Natural killer cell treated with Interleukin-12 subunit alpha and Interleukin-12 subunit beta and Interleukin-15 and Interleukin-18, amount 100 ng/mL, for 72 hours (primary cell): ENCODE data around the gene MRPS11. TPM values are rescaled to one million over a fixed set of nuclear protein-coding genes. Genes with fewer than 3 reads are reported as not detected.
"Not testable (repeated sequence)": the region's sequence is repeated elsewhere in the genome, so short reads cannot be mapped to it uniquely, and the experiment has no call there.

Experiments
- ATAC-seq, 2 donors: fragments of 150-1000 bp; cut with Tn5 transposase in 1 of 2; sonication (Bioruptor Pico), chemical (Tn5 transposase) in 1 of 2; 2 replicates each; pipeline ENCODE4 v1.10.0; 2021
- DNase-seq: peaks from one replicate; pipeline ENCODE4 v3.0.0; 2022; ENCODE audit warnings: low spot score
- H3K27ac Mint-ChIP-seq, 2 donors: 1 replicate in 1 of 2; 2 replicates in 1 of 2; pipeline ENCODE4 v1.8.0; 2022; ENCODE audit warnings: mixed read lengths in 2 of 2, mild to moderate bottlenecking in 1 of 2, moderate library complexity in 1 of 2
- H3K27me3 Mint-ChIP-seq, 2 donors: 1 replicate in 1 of 2; 2 replicates in 1 of 2; pipeline ENCODE4 v1.8.0; 2022; ENCODE audit warnings: mixed read lengths in 2 of 2
- H3K36me3 Mint-ChIP-seq: one replicate; pipeline ENCODE4 v1.8.0; 2022; ENCODE audit warnings: mixed read lengths
- H3K4me1 Mint-ChIP-seq, 2 donors: 1 replicate in 1 of 2; 2 replicates in 1 of 2; pipeline ENCODE4 v1.8.0; 2022; ENCODE audit warnings: low read depth in 2 of 2, mixed read lengths in 2 of 2, mild to moderate bottlenecking in 1 of 2
- H3K4me3 Mint-ChIP-seq: one replicate; pipeline ENCODE4 v1.8.0; 2022; ENCODE audit warnings: mixed read lengths
- H3K9me3 Mint-ChIP-seq: 2 replicates; pipeline ENCODE4 v1.8.0; 2022; ENCODE audit warnings: mixed read lengths
- total RNA-seq, 2 donors: library from RNA; stranded (reverse); gene quantifications; one replicate each; pipeline ENCODE4 v1.2.3, GENCODE V29; 2022

MRPS11 gene
- total RNA-seq, 2 donors from 2014 or later = 58.1 to 69.0 TPM

DNA sequence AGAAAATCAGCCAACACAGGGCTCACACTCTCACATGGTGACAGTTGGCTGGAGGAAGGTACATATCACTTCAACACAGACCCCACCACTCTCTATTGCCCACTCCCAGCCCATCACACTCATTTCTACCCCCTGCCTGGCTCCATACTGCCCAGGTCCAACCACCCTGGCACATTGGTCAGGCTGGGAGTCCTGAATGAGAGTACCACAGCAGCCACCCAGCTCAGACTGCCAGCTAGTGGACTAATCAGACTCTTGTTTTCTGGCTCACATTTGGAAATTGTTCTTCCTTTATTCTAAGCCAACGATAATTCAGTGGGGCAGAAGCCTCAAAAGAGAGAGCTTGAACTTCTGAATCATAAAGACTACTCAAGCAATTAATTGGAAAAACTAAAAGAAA is 20.3 kb upstream of the MRPS11 start:
- Mint-ChIP-seq H3K27me3 (peaks cover 27 to 47% of the 10 kb centered on the region in 2 donors), H3K4me1 (peaks cover 3 to 4% of the 10 kb centered on the region in 2 donors), H3K27ac (no peak overlapping the region), H3K9me3 (no peaks in the 10 kb centered on the region), H3K36me3 (peaks cover 12% of the 10 kb centered on the region), H3K4me3 (no peak overlapping the region)
- DNase-seq (no peak), ATAC-seq (no peak)

GRCh38 chr15:88447741-88448140 is 19.8 kb upstream of the MRPS11 start:
- no peak overlapping the region for H3K27ac Mint-ChIP-seq
- no peaks in the 10 kb centered on the region for H3K9me3 Mint-ChIP-seq
- peaks cover 25 to 45% of the 10 kb centered on the region in 2 donors for H3K27me3 Mint-ChIP-seq
- peaks cover 3 to 4% of the 10 kb centered on the region in 2 donors for H3K4me1 Mint-ChIP-seq
- no peak for ATAC-seq
- H3K4me3 Mint-ChIP-seq = no peak overlapping the region
- no peak for DNase-seq
- peaks cover 12% of the 10 kb centered on the region for H3K36me3 Mint-ChIP-seq

DNA sequence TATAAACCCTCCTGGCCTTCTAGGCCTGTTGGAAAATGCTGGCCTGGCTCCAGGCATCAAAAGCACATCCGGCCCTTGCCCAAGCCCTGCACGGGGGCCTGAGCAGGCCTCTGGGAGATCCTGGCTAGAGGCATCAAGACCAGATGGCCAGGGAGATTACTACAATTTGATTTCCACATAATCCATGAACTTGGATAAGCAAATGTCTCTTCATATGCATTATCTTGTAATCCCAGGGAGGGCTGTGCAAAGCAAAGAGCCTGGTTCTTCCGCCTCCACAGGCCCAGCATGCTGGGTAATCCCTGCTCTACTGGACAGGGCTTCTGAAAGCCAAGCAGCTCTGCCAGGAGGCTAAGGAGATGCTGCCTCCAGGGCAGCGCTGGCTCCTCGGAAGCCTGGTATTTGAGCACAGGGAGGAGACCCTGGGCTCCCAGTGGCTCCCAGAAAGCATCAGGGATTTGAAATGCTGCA is 18.5 kb upstream of the MRPS11 start:
- no peaks in the 10 kb centered on the region for H3K9me3 Mint-ChIP-seq
- peaks cover 3 to 4% of the 10 kb centered on the region in 2 donors for H3K4me1 Mint-ChIP-seq
- H3K36me3 Mint-ChIP-seq = peaks cover 4% of the 10 kb centered on the region
- no peak for ATAC-seq
- no peak overlapping the region for H3K27ac Mint-ChIP-seq
- H3K27me3 Mint-ChIP-seq = peaks cover 13 to 32% of the 10 kb centered on the region in 2 donors
- no peak overlapping the region for H3K4me3 Mint-ChIP-seq
- no peak for DNase-seq

- peaks cover 3 to 4% of the 10 kb centered on the region in 2 donors for H3K4me1 Mint-ChIP-seq
- no peak overlapping the region for H3K27ac Mint-ChIP-seq
- H3K9me3 Mint-ChIP-seq = no peaks in the 10 kb centered on the region
- H3K27me3 Mint-ChIP-seq = peaks cover 10 to 27% of the 10 kb centered on the region in 2 donors
- DNase-seq (no peak), ATAC-seq (no peak)
- no peak overlapping the region for H3K4me3 Mint-ChIP-seq
- H3K36me3 Mint-ChIP-seq = no peaks in the 10 kb centered on the region
These were observed 17.9 kb upstream of the MRPS11 start for GRCh38 chr15:88449581-88449980.

DNA sequence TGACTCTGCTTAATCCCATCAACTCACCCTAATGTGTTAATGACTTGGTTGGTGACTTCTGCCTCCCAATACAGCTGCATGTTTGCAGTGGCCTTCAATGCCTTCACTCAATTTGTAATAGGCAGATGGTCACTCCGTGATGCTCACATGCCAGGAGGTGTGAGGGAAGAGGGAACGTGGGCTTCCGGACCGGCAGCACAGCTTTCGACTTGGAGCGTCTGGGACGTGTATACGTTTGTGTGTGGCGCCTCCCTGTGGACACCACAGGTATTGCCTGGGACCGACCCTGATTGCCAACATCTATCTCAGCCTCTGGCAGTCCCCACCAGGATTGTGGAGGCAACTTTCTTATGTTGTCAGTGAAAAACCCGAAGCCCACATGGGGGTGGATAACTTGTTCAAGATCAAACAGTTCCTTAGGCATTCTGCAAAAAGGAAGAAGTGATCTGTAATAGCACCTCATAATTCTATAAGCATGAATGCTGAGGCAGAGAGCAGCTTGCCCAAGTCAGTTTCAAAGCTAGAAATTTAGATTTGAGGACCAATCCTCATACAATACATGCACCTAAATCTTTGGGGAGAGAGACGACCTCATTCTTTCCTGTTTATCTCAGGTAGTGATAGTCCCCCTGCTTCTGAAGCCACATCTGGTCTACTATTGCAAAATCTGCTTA is 17.2 kb upstream of the MRPS11 start:
- Mint-ChIP-seq H3K27me3 (peaks cover 10 to 22% of the 10 kb centered on the region in 2 donors), H3K27ac (no peak overlapping the region), H3K4me3 (no peak overlapping the region), H3K36me3 (no peaks in the 10 kb centered on the region), H3K9me3 (no peaks in the 10 kb centered on the region), H3K4me1 (peaks cover 3 to 4% of the 10 kb centered on the region in 2 donors)
- DNase-seq = no peak
- peak; percentile 53 to 59 for ATAC-seq

DNA sequence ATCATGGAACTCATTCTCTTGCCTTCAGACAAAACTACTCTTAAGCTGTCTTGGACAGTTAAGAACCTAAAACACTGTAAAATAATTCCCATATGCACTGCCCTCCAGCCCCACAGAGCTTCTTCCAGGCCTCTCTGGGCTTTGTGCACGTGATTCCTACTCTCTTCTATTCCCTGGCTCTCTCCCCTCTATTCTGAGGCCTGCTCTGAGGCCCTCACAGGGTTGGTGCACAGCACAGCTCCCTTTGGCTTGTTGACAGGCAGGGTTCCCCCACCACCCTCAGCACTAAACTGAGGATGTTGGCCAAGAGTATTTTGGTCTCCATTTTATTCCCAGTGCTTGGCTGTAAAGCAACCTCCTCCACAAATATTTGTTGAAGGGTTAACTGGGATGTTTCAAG is 13.9 kb upstream of the MRPS11 start:
- Mint-ChIP-seq H3K27ac (no peak overlapping the region), H3K4me3 (no peak overlapping the region)

GRCh38 chr15:88454236-88454635 is 13.3 kb upstream of the MRPS11 start:
- peaks cover 3 to 11% of the 10 kb centered on the region in 2 donors for H3K27me3 Mint-ChIP-seq
- peaks cover 3 to 4% of the 10 kb centered on the region in 2 donors for H3K4me1 Mint-ChIP-seq
- H3K36me3 Mint-ChIP-seq = peaks cover 5% of the 10 kb centered on the region
- no peak overlapping the region for H3K4me3 Mint-ChIP-seq
- H3K9me3 Mint-ChIP-seq = no peaks in the 10 kb centered on the region
- no peak for ATAC-seq
- DNase-seq = no peak
- H3K27ac Mint-ChIP-seq = no peak overlapping the region

More for the DNA sequence above, 13.9 kb upstream of the MRPS11 start:
- Mint-ChIP-seq H3K27me3 (peaks cover 3 to 11% of the 10 kb centered on the region in 2 donors), H3K4me1 (peaks cover 3 to 4% of the 10 kb centered on the region in 2 donors), H3K9me3 (no peaks in the 10 kb centered on the region), H3K36me3 (peaks cover 5% of the 10 kb centered on the region)
- no peak for ATAC-seq
- no peak for DNase-seq

DNA sequence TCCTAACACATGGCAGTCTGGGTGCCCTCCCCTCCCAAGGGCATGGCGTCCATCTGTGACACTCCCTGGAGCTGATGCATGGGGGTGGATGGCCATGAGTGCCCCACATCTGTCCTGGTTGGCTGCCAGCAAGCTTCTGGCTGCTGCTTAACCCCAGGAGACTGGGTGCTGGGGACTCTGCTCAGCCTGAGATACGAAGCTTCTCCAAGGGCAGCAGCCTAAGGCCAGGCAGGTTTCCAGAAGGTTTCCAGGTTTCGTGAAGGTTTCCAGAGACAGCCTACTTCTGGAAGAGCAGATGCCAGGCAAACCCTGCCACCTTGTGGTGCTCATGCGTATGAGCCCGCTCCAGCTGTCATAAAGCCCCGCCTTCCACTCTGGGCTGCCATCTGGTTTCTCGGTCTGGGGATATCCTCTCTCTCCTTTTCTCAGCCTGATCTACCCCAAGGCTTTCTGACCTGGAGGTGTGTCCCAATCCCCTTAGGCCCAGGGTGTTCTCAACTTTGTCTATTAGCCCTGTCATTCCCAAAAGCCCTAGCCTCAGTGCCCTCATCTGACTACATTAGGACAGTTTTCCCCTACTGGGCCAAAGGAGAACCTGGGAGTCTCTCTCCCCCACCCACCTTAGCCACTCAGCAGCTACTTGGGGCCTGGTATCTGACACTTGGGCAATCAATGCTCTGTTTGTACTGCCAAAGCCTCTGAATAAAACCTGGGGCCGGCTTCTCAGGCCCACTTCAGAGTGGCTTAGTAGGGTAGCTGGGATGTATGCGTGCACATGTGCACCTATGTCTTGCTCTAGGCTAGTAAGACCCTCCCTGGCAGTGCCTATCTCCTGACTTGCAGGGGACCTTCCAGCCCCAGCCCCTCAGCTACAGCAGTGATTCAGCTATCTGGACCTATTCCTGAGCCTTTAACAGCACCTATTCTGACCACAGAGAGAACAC is 12.4 kb upstream of the MRPS11 start:
- Mint-ChIP-seq H3K27ac (no peak overlapping the region), H3K4me3 (no peak overlapping the region), H3K36me3 (peaks cover 5% of the 10 kb centered on the region), H3K9me3 (no peaks in the 10 kb centered on the region), H3K27me3 (peaks cover 0 to 6% of the 10 kb centered on the region in 2 donors), H3K4me1 (peaks cover under 1% of the 10 kb centered on the region in 2 donors)
- ATAC-seq = peak; percentile 66 to 73
- DNase-seq = no peak

DNA sequence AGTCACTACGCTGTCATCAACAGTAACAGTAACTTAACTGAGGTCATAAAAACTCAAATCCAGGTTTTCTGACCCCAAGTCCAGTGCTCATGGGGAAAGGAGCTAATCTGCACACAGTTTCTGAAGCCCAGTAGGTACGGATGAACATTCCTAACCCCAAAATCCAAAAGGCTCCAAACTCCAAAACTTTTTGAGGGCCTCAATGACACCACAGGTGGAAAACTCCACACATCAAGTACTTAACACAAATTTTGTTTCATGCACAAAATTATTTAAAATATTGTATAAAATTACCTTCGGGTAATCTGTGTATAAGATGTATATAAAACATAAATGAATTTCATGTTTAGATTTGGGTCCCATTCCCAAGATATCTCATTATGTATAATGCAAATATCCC is 10.8 kb upstream of the MRPS11 start:
- Mint-ChIP-seq H3K9me3 (no peaks in the 10 kb centered on the region), H3K27ac (no peak overlapping the region), H3K27me3 (peaks cover 0 to 4% of the 10 kb centered on the region in 2 donors), H3K4me1 (no peaks in the 10 kb centered on the region), H3K4me3 (no peak overlapping the region), H3K36me3 (peaks cover 9% of the 10 kb centered on the region)
- no peak for DNase-seq
- no peak for ATAC-seq

GRCh38 chr15:88463870-88464532 is 3.5 kb upstream of the MRPS11 start:
- H3K4me3 Mint-ChIP-seq = peak overlapping the region; percentile 65
- peaks cover 30% of the 10 kb centered on the region for H3K36me3 Mint-ChIP-seq
- ATAC-seq = no peak
- no peaks in the 10 kb centered on the region for H3K9me3 Mint-ChIP-seq
- no peaks in the 10 kb centered on the region for H3K27me3 Mint-ChIP-seq
- H3K4me1 Mint-ChIP-seq = peaks cover 21 to 29% of the 10 kb centered on the region in 2 donors
- DNase-seq = no peak
- peak overlapping the region in 1 of 2 donors; percentile 52 for H3K27ac Mint-ChIP-seq

DNA sequence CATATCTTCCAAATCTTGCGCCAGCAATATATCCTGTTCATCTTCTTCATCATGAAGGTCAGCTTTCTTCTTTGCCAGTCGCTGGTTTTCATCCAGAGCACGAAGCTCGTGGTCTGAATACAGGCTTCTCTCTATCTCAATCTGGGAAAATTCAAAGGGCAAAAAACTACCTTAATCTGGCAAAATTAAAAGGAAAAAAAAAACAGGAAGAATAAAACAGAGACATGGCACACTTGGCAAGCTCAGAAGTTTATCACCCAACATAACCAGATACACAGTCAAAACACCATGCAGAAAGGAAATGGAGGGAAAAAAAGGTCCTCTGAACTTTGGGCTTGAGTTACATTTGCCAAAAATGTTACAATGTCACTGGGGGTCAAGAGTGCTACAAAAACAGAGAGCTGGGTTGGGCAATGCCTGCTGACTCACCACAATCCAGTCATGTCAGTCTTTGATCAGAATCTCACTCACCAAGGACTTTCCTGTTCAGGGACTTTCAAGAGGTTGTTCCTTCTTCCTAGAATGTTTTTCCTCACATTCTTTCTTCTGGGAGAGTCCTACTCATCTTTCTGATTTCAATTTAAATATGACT is 1.8 kb upstream of the MRPS11 start:
- peak; percentile 51 to 70 for ATAC-seq
- Mint-ChIP-seq H3K4me3 (no peak overlapping the region), H3K4me1 (peaks cover 21 to 29% of the 10 kb centered on the region in 2 donors), H3K36me3 (peaks cover 30% of the 10 kb centered on the region), H3K27ac (peak overlapping the region; percentile 92 to 93), H3K27me3 (no peaks in the 10 kb centered on the region), H3K9me3 (no peaks in the 10 kb centered on the region)
- DNase-seq = no peak

DNA sequence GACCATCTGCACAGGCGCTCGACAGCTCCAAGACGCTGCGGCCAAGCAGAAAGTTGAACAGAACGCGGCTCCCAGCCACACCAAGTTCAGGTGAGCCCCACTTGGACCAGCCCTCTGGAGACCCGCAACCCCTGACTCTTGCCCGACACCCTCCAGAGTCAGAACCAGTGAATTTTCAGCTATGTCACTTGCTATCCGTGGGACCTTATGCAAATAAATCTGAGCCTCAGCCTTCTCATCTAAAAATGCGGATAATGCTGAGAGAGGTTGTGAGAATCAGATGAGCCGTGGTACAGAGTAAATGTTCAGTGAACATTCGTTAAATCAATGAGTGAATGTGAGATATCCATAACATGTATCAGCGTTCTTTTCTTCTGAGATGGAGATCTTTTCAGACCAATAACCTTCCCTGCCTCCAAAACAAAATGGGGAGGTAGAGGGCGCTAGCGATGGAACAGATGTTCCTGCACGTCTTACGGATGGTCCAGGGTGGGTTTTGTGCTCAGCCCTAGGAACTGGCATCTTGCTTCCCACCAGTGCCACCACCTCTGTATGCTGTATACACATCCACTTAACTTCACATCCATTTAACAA is 524 bp downstream of the MRPS11 start:
- H3K9me3 Mint-ChIP-seq = no peaks in the 10 kb centered on the region
- ATAC-seq = no peak
- no peak for DNase-seq
- no peak overlapping the region for H3K4me3 Mint-ChIP-seq
- peaks cover 26 to 41% of the 10 kb centered on the region in 2 donors for H3K4me1 Mint-ChIP-seq
- peak overlapping the region; percentile 92 to 93 for H3K27ac Mint-ChIP-seq
- H3K27me3 Mint-ChIP-seq = no peaks in the 10 kb centered on the region
- peaks cover 33% of the 10 kb centered on the region for H3K36me3 Mint-ChIP-seq

- peaks cover 26 to 41% of the 10 kb centered on the region in 2 donors for H3K4me1 Mint-ChIP-seq
- DNase-seq, H3K9me3 Mint-ChIP-seq, H3K27me3 Mint-ChIP-seq, H3K4me3 Mint-ChIP-seq, ATAC-seq: not testable (repeated sequence)
- peaks cover 26% of the 10 kb centered on the region for H3K36me3 Mint-ChIP-seq
- peak overlapping the region in 1 of 2 donors; percentile 93 for H3K27ac Mint-ChIP-seq
These were observed 1.2 kb downstream of the MRPS11 start for GRCh38 chr15:88468721-88469120.
